ENCODE results near the gene FAM118B. TPM values are rescaled to one million over a fixed set of nuclear protein-coding genes. Genes with fewer than 3 reads are reported as not detected.

Gene FAM118B
- total RNA-seq, 3 donors from 2014 or later = 14.4 to 19.0 (median 18.7) TPM

GRCh38 chr11:126176853-126177470, 34.6 kb upstream of the FAM118B start:
- no peaks in the 10 kb centered on the region for H3K4me1 ChIP-seq
- no peaks in the 10 kb centered on the region for H3K36me3 ChIP-seq
- H3K4me3 ChIP-seq = no peak overlapping the region
- intact Hi-C loops (cut with DNase I; ENCODE audit: low total_unique reads) = no loop called here
- no peak for DNase-seq (ENCODE audit: low spot score in 2 of 2)
- H3K27ac ChIP-seq = no peak overlapping the region
- H3K27me3 ChIP-seq = no peaks in the 10 kb centered on the region
- H3K9me3 ChIP-seq = peaks cover 2 to 5% of the 10 kb centered on the region in 2 donors
- TF ChIP-seq POLR2A (IDR thresholded peaks at IDR 0.05) = no peak
- no peak for TF ChIP-seq CTCF (IDR thresholded peaks at IDR 0.05)
- no peak for TF ChIP-seq POLR2AphosphoS5 (IDR thresholded peaks at IDR 0.05)

GRCh38 chr11:126181939-126182730, 29.4 kb upstream of the FAM118B start:
- TF ChIP-seq POLR2A (IDR thresholded peaks at IDR 0.05) (no peak), CTCF (IDR thresholded peaks at IDR 0.05) (no peak), POLR2AphosphoS5 (IDR thresholded peaks at IDR 0.05) (no peak)
- H3K4me1 ChIP-seq = no peaks in the 10 kb centered on the region
- peaks cover 2 to 5% of the 10 kb centered on the region in 2 donors for H3K9me3 ChIP-seq
- H3K27me3 ChIP-seq = no peaks in the 10 kb centered on the region
- no peak overlapping the region for H3K4me3 ChIP-seq
- intact Hi-C loops (cut with DNase I; ENCODE audit: low total_unique reads) = no loop called here
- DNase-seq (ENCODE audit: low spot score in 2 of 2) = no peak
- H3K27ac ChIP-seq = no peak overlapping the region
- no peaks in the 10 kb centered on the region for H3K36me3 ChIP-seq

- no peaks in the 10 kb centered on the region for H3K4me1 ChIP-seq
- no peaks in the 10 kb centered on the region for H3K36me3 ChIP-seq
- TF ChIP-seq POLR2AphosphoS5 (IDR thresholded peaks at IDR 0.05) (no peak), CTCF (IDR thresholded peaks at IDR 0.05) (no peak), POLR2A (IDR thresholded peaks at IDR 0.05) (no peak)
- H3K9me3 ChIP-seq = peaks cover 2 to 5% of the 10 kb centered on the region in 2 donors
- H3K27ac ChIP-seq = no peak overlapping the region
- H3K4me3 ChIP-seq = no peak overlapping the region
- intact Hi-C loops (cut with DNase I; ENCODE audit: low total_unique reads) = no loop called here
- H3K27me3 ChIP-seq = no peaks in the 10 kb centered on the region
- no peak for DNase-seq (ENCODE audit: low spot score in 2 of 2)
These were observed 28.7 kb upstream of the FAM118B start for GRCh38 chr11:126182787-126183445.

GRCh38 chr11:126185259-126186024, 26.1 kb upstream of the FAM118B start:
- peaks cover under 1 to 3% of the 10 kb centered on the region in 2 donors for H3K9me3 ChIP-seq
- H3K4me1 ChIP-seq = no peaks in the 10 kb centered on the region
- intact Hi-C loops (cut with DNase I; ENCODE audit: low total_unique reads) = no loop called here
- no peak overlapping the region for H3K27ac ChIP-seq
- H3K27me3 ChIP-seq = no peaks in the 10 kb centered on the region
- H3K36me3 ChIP-seq = no peaks in the 10 kb centered on the region
- no peak for DNase-seq (ENCODE audit: low spot score in 2 of 2)
- no peak overlapping the region for H3K4me3 ChIP-seq
- TF ChIP-seq POLR2AphosphoS5 (IDR thresholded peaks at IDR 0.05) = no peak
- no peak for TF ChIP-seq POLR2A (IDR thresholded peaks at IDR 0.05)
- no peak for TF ChIP-seq CTCF (IDR thresholded peaks at IDR 0.05)
